NCI-H2029 (cell line): ENCODE data around the gene ZSCAN20.

Experiments
- DNase-seq: peaks from one replicate; lab custom pipeline; 2025; lab: John Stamatoyannopoulos, UW

Gene ZSCAN20

GRCh38 chr1:33535334-33535733, 62.9 kb downstream of the ZSCAN20 start:
- no peak for DNase-seq

DNA sequence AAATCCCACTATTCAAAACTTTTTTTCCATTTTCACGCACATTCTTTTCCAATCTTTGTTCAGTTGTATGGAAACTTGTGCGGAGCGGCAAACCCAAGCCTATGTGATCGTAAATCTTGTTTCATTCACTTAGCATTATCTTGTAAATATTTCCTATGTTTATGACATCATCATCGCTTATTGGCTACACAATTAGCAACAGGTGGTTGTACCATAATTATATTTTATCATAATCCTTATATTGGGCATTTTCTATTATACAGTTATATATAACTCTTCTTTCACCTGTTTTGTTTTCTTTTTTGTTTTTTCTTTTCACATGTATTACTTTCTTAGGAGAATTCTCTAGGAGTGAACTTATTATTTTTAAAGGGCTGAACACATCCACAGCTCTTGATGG, 65.4 kb downstream of the ZSCAN20 start:
- no peak for DNase-seq

GRCh38 chr1:33541966-33542365, 69.5 kb downstream of the ZSCAN20 start:
- no peak for DNase-seq
